NCI-H748 treated with DMSO at 0.1 percent for 48 hours (cell line): ENCODE results near the gene MTMR10.

Experiments used
- DNase-seq: peaks from one replicate; lab custom pipeline; 2025; lab: John Stamatoyannopoulos, UW

The MTMR10 gene

GRCh38 chr15:30919877-30920550 is 71.4 kb downstream of the MTMR10 start:
- no peak for DNase-seq

GRCh38 chr15:30918366-30918765 is 73.1 kb downstream of the MTMR10 start:
- DNase-seq, result no peak

GRCh38 chr15:30917675-30918074 is 73.8 kb downstream of the MTMR10 start:
- no peak for DNase-seq

- DNase-seq, result no peak
Measured at GRCh38 chr15:30917013-30917412, 74.4 kb downstream of the MTMR10 start.

GRCh38 chr15:30913761-30914160 is 77.7 kb downstream of the MTMR10 start:
- no peak for DNase-seq

- DNase-seq, result no peak
Measured at GRCh38 chr15:30906366-30906765, 85.1 kb downstream of the MTMR10 start.

GRCh38 chr15:30905821-30906220 is 85.6 kb downstream of the MTMR10 start:
- no peak for DNase-seq

- DNase-seq, result no peak
Measured at GRCh38 chr15:30904812-30905211, 86.6 kb downstream of the MTMR10 start.

GRCh38 chr15:30903497-30904187 is 87.8 kb downstream of the MTMR10 start, which contains the start of gene FAN1:
TSS of gene FAN1 (plus strand) at chr15:30903915. CDS start at chr15:30904664, 749 bp downstream.
- peak; percentile 43 for DNase-seq

- no peak for DNase-seq
Measured at GRCh38 chr15:30901889-30902288, 89.5 kb downstream of the MTMR10 start.

- DNase-seq, result no peak
Measured at GRCh38 chr15:30896211-30896606, 95.2 kb downstream of the MTMR10 start.

- no peak for DNase-seq
Measured at GRCh38 chr15:30895461-30896210, 95.8 kb downstream of the MTMR10 start.

GRCh38 chr15:30889196-30889595 is 102.2 kb downstream of the MTMR10 start:
- no peak for DNase-seq
